Uterus (tissue), 4 donors: ENCODE data around the gene SLCO1B1. TPM values are rescaled to one million over a fixed set of nuclear protein-coding genes. Genes with fewer than 3 reads are reported as not detected.
"Not testable (repeated sequence)": the region's sequence is repeated elsewhere in the genome, so short reads cannot be mapped to it uniquely, and the experiment has no call there.

ENCODE experiments used
- DNase-seq, 2 donors: peaks; one replicate each; pipeline ENCODE4 v3.0.0-alpha.2; 2019 to 2020
- H3K27ac ChIP-seq, 2 donors: fragments of 200-600 bp; sonication (generic); 1 replicate in 1 of 2; 2 replicates in 1 of 2; pipeline ENCODE4 v1.5.1; 2016 to 2018
- H3K27me3 ChIP-seq, 2 donors: fragments of 200-600 bp; sonication (generic); one replicate each; pipeline ENCODE4 v1.5.1; 2018 to 2019; ENCODE audit warnings: control low read depth in 1 of 2
- H3K36me3 ChIP-seq, 2 donors: fragments of 200-600 bp; sonication (generic); one replicate each; pipeline ENCODE4 v1.5.1; 2019; ENCODE audit warnings: control low read depth in 1 of 2
- H3K4me1 ChIP-seq, 2 donors: fragments of 200-600 bp; sonication (generic); one replicate each; pipeline ENCODE4 v1.5.1; 2018 to 2019; ENCODE audit warnings: control low read depth in 1 of 2
- H3K4me3 ChIP-seq, 2 donors: fragments of 200-600 bp; sonication (generic); 1 replicate in 1 of 2; 2 replicates in 1 of 2; pipeline ENCODE4 v1.5.1; 2018 to 2019; ENCODE audit warnings: mild to moderate bottlenecking in 1 of 2
- H3K9me3 ChIP-seq, 2 donors: fragments of 200-600 bp; sonication (generic); one replicate each; pipeline ENCODE4 v1.5.1; 2019; ENCODE audit warnings: control low read depth in 1 of 2
- POLR2A ChIP-seq, 2 donors: fragments of 450-650 bp; IDR thresholded peaks; one replicate each; pipeline ENCODE4 v1.6.1; 2016; ENCODE audit warnings: antibody characterized with exemption in 2 of 2, mild to moderate bottlenecking in 1 of 2, moderate library complexity in 1 of 2
- intact Hi-C: fragments of 100-400 bp; cut with DNase I; formaldehyde crosslinking; loops from one replicate; pipeline ENCODE4 v1.15.1; 2023; ENCODE audit warnings: low total_unique reads
- total RNA-seq, 4 donors: library from RNA; depleted of rRNA in 3 of 4; stranded (reverse); fragments of >200 nt in 3 of 4; gene quantifications; one replicate each; pipeline versions ENCODE4 v1.1.0 to v1.2.4, GENCODE V29; 2014 to 2023
- TF ChIP-seq, protein P1 (sequence below), 4 experiments: fragments of 200-600 bp in 2 of 4; fragments of 450-650 bp in 2 of 4; sonication (generic) in 2 of 4; IDR thresholded peaks; one replicate each; pipeline ENCODE4 v1.5.1; 2016 to 2019; ENCODE audit warnings: antibody characterized with exemption in 4 of 4, mild to moderate bottlenecking in 2 of 4, moderate library complexity in 1 of 4
- donor health status: DM: yes; HTN: yes; CAD: no.

Gene SLCO1B1
- total RNA-seq, 4 donors from 2014 or later: 0.35 TPM; not detected in 3

DNA sequence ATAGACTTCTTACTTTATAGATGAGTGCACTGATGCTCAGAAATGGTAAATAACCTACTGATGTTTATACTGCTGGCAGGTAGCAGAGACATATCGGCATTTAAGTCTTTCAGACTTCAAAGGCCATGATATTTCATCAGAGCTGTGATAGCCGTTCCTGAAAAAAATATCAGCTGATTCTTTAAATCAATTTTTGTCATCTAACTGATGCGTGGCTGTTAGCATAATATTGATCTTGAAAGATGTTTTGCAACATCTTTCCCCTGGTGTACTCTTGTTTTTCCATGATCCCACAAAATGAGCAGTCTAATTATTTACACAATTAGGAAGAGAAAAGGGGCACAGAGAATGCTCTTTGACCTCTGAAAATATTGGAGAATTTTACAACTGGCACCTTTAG, 1.6 kb upstream of the SLCO1B1 start:
- no peak for DNase-seq
- Histone ChIP-seq H3K4me3 (no peak overlapping the region), H3K27ac (no peak overlapping the region), H3K4me1 (no peaks in the 10 kb centered on the region), H3K27me3 (no peaks in the 10 kb centered on the region), H3K9me3 (no peaks in the 10 kb centered on the region), H3K36me3 (no peaks in the 10 kb centered on the region)
- intact Hi-C loops: no loop called here
- TF ChIP-seq, protein P1, sequence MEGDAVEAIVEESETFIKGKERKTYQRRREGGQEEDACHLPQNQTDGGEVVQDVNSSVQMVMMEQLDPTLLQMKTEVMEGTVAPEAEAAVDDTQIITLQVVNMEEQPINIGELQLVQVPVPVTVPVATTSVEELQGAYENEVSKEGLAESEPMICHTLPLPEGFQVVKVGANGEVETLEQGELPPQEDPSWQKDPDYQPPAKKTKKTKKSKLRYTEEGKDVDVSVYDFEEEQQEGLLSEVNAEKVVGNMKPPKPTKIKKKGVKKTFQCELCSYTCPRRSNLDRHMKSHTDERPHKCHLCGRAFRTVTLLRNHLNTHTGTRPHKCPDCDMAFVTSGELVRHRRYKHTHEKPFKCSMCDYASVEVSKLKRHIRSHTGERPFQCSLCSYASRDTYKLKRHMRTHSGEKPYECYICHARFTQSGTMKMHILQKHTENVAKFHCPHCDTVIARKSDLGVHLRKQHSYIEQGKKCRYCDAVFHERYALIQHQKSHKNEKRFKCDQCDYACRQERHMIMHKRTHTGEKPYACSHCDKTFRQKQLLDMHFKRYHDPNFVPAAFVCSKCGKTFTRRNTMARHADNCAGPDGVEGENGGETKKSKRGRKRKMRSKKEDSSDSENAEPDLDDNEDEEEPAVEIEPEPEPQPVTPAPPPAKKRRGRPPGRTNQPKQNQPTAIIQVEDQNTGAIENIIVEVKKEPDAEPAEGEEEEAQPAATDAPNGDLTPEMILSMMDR (IDR thresholded peaks at IDR 0.05): no peak
- TF ChIP-seq POLR2A (IDR thresholded peaks at IDR 0.05): no peak

DNA sequence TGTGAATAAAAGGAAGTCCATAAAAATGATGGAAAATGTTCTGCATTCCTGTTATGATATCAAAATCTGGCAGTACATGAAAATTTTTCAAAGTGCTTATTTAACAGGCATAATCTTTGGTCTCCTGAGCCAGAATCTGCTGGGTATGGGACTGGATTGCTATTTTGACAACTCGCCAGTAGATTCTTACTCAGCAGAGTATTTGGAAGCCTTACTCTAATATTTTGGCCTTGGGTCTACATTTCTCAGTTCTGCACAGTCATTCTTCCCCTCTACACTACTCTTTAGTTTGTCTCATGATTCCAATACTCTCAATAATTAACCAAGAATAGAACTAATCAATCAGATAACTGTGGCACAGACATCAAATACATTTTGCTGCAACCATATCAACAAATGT, 1.1 kb upstream of the SLCO1B1 start:
- Histone ChIP-seq H3K27ac (no peak overlapping the region), H3K4me3 (no peak overlapping the region), H3K27me3 (no peaks in the 10 kb centered on the region), H3K36me3 (no peaks in the 10 kb centered on the region), H3K9me3 (no peaks in the 10 kb centered on the region), H3K4me1 (no peaks in the 10 kb centered on the region)
- TF ChIP-seq, protein P1 (IDR thresholded peaks at IDR 0.05): no peak
- no peak for TF ChIP-seq POLR2A (IDR thresholded peaks at IDR 0.05)
- intact Hi-C loops: no loop called here
- no peak for DNase-seq

DNA sequence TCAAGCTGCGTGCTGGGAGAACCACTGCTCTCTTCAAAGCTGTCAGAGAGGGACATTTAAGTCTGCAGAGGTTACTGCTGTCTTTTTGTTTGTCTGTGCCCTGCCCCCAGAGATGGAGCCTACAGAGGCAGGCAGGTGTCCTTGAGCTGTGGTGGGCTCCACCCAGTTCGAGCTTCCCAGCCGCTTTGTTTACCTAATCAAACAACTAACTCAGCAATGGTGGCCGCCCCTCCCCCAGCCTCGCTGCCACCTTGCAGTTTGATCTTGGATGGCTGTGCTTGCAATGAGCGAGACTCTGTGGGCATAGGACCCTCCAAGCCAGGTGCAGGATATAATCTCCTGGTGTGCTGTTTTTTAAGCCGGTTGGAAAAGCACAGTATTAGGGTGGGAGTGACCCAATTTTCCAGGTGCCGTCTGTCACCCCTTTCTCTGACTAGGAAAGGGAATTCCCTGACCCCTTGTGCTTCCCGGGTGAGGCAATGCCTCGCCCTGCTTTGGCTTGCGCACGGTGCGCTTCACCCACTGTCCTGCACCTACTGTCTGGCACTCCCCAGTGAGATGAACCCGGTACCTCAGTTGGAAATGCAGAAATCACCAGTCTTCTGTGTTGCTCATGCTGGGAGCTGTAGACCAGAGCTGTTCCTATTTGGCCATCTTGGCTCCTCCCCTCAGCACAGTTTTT, 6.5 kb downstream of the SLCO1B1 start:
- H3K4me1 ChIP-seq, H3K4me3 ChIP-seq, DNase-seq, intact Hi-C loops, H3K36me3 ChIP-seq, H3K9me3 ChIP-seq, H3K27me3 ChIP-seq, H3K27ac ChIP-seq: not testable (repeated sequence)

DNA sequence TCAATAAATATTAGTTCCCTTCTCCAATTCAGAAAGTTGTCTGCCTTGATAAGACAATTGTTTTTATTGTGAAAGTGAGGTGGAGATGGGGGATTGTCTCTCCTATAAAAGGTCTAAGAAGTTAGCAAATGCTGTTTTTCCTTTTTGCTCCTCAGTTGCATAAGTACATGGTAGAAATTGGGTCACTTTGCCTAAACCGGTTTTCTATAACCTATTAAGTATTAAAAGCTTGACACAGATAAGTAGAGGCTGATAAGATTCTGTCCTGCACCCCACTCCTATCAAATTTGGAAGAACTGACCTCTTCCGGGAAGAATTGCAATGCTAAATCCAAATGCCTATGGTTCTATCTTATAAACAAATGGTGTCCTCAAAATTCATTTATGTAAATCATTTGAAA, 7.0 kb downstream of the SLCO1B1 start:
- Histone ChIP-seq H3K27ac (no peak overlapping the region), H3K27me3 (no peaks in the 10 kb centered on the region), H3K9me3 (no peaks in the 10 kb centered on the region), H3K4me1 (no peaks in the 10 kb centered on the region), H3K36me3 (no peaks in the 10 kb centered on the region), H3K4me3 (no peak overlapping the region)
- no peak for DNase-seq
- intact Hi-C loops: no loop called here
- no peak for TF ChIP-seq POLR2A (IDR thresholded peaks at IDR 0.05)
- TF ChIP-seq, protein P1 (IDR thresholded peaks at IDR 0.05): no peak

DNA sequence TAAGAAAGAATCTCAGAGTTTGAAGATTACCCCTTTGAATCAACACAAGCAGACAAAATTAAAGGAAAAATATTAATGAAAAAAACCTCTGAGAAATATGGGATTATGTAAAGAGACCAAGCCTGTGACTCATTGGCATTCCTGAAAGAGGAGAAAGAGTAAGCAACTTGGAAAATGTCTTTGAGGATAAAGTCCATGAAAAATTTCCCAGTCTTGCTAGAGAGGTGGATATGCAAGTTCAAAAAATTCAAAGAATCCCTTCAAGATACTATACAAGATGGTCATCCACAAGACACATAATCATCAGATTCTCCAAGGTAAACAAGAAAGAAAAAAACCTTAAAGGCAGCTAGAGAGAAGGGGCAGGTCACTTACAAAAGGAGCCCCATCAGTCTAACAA, 13.3 kb downstream of the SLCO1B1 start:
- no peaks in the 10 kb centered on the region for H3K27me3 ChIP-seq
- intact Hi-C loops: no loop called here
- H3K4me3 ChIP-seq: no peak overlapping the region
- H3K36me3 ChIP-seq: no peaks in the 10 kb centered on the region
- DNase-seq: no peak
- no peak overlapping the region for H3K27ac ChIP-seq
- H3K9me3 ChIP-seq: no peaks in the 10 kb centered on the region
- H3K4me1 ChIP-seq: no peaks in the 10 kb centered on the region
- TF ChIP-seq POLR2A (IDR thresholded peaks at IDR 0.05): no peak

DNA sequence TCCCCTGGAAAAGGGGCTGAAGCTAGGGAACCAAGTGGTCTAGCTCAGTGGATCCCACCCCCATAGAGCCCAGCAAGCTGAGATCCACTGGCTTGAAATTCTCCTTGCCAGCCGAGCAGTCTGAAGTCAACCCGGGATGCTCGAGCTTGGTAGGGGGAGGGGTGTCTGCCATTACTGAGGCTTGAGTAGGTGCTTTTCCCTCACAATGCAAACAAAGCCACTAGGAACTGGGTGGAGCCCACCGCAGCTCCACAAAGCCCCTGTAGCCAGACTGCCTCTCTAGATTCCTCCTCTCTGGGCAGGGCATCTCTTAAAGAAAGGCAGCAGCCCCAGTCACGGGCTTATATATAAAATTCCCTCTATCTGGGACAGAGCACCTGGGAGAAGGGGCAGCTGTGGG, 18.9 kb downstream of the SLCO1B1 start:
- intact Hi-C loops, H3K9me3 ChIP-seq, H3K4me3 ChIP-seq, DNase-seq, H3K27ac ChIP-seq, H3K36me3 ChIP-seq, H3K4me1 ChIP-seq, H3K27me3 ChIP-seq: not testable (repeated sequence)

DNA sequence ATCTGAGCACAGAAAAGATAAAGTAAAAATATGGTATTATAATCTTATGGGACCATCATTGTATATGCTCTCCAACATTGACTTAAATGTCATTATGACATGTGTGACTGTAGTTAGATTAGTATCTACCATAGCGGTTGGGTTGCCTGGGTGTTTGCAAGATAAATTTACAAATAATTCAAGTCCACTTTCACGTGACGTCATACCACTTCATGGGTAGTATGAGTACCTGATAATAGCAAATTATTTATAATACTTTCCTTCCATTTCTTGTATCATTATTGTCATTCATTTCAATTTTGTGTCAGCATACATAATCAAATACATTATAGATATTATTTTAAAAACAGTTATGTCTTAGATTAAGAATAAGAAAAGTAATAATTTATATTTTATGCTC, 20.2 kb downstream of the SLCO1B1 start:
- intact Hi-C loops: no loop called here
- Histone ChIP-seq H3K4me3 (no peak overlapping the region), H3K27me3 (no peaks in the 10 kb centered on the region), H3K36me3 (no peaks in the 10 kb centered on the region), H3K9me3 (no peaks in the 10 kb centered on the region), H3K4me1 (no peaks in the 10 kb centered on the region), H3K27ac (no peak overlapping the region)
- no peak for DNase-seq
- TF ChIP-seq, protein P1 (IDR thresholded peaks at IDR 0.05): no peak
- no peak for TF ChIP-seq POLR2A (IDR thresholded peaks at IDR 0.05)
